MCF 10A (cell line): ENCODE data around the gene UBTF. TPM values are rescaled to one million over a fixed set of nuclear protein-coding genes. Genes with fewer than 3 reads are reported as not detected.
A peak's percentile ranks its signal among the peaks of the same experiment; 100 is the strongest.

Experiments
- BruUV-seq: library from RNA; stranded (reverse); fragments of 400-500 nt; replicated peaks from 2 replicates; lab custom pipeline; 2021; lab: Mats Ljungman, UMichigan
- CTCF ChIA-PET: fragments of 300-600 bp; sonication (Branson Sonifier 250); formaldehyde crosslinking; extraction: SDS; loops from one replicate; lab custom pipeline; 2021; ENCODE audit warnings: antibody characterized with exemption, inconsistent platforms; lab: Yijun Ruan, JAX
- POLR2A ChIA-PET: fragments of 300-600, 350-650 bp; sonication (Branson Sonifier 250); formaldehyde crosslinking; extraction: SDS; loops from one replicate; lab custom pipeline; 2020; ENCODE audit warnings: antibody characterized with exemption, inconsistent platforms; lab: Yijun Ruan, JAX
- DNase-seq: peaks from one replicate; pipeline ENCODE4 v3.0.0-alpha.2; 2018; ENCODE audit not compliant: unreplicated experiment
- H3K27ac Mint-ChIP-seq: one replicate; pipeline ENCODE4 v1.8.0; 2022; ENCODE audit warnings: mild to moderate bottlenecking, low read depth, mixed read lengths; ENCODE audit not compliant: unreplicated experiment
- H3K27me3 Mint-ChIP-seq: one replicate; pipeline ENCODE4 v1.8.0; 2022; ENCODE audit warnings: mixed read lengths; ENCODE audit not compliant: insufficient read depth, unreplicated experiment
- H3K36me3 Mint-ChIP-seq: one replicate; pipeline ENCODE4 v1.8.0; 2022; ENCODE audit warnings: mild to moderate bottlenecking, moderate library complexity, mixed read lengths; ENCODE audit not compliant: insufficient read depth, unreplicated experiment
- H3K4me1 Mint-ChIP-seq: one replicate; pipeline ENCODE4 v1.8.0; 2022; ENCODE audit warnings: mixed read lengths; ENCODE audit not compliant: insufficient read depth, unreplicated experiment
- H3K4me3 Mint-ChIP-seq: one replicate; pipeline ENCODE4 v1.8.0; 2022; ENCODE audit warnings: mild to moderate bottlenecking, moderate library complexity, mixed read lengths; ENCODE audit not compliant: unreplicated experiment
- H3K9me3 Mint-ChIP-seq: one replicate; pipeline ENCODE4 v1.8.0; 2022; ENCODE audit warnings: mixed read lengths; ENCODE audit not compliant: unreplicated experiment
- CTCF ChIP-seq: fragments of 200-600 bp; IDR thresholded peaks from one replicate; pipeline ENCODE4 v1.8.0; 2022; ENCODE audit warnings: antibody characterized with exemption, mild to moderate bottlenecking; ENCODE audit not compliant: unreplicated experiment
- intact Hi-C: fragments of 100-400 bp; cut with micrococcal nuclease; formaldehyde crosslinking; loops from 2 replicates; pipeline ENCODE4 v1.14.1; 2022
- total RNA-seq: library from RNA; stranded (reverse); gene quantifications from 2 replicates; pipeline ENCODE4 v1.2.3, GENCODE V29; 2022

Gene UBTF
- total RNA-seq, 1 experiment from 2014 or later, result 79.7 TPM

GRCh38 chr17:44220213-44221083 is 973 bp upstream of the UBTF start:
- Mint-ChIP-seq H3K4me1 (peaks cover 30% of the 10 kb centered on the region), H3K36me3 (peaks cover 29% of the 10 kb centered on the region), H3K9me3 (no peaks in the 10 kb centered on the region), H3K27me3 (no peaks in the 10 kb centered on the region), H3K27ac (peak overlapping the region; percentile 86), H3K4me3 (peak overlapping the region; percentile 98)
- BruUV-seq, result no TSS peak
- TF ChIP-seq CTCF, result no peak
- POLR2A ChIA-PET, result interaction anchor here (0.6 to 7.4 kb wide), 27 partner anchors 11 to 829 kb away, joined by 3 to 65 read pairs (median 5); partner anchors contain the start of genes ATXN7L3, GPATCH8, GRN and LSM12
- DNase-seq, result peak; percentile 42
- intact Hi-C loops, result loop anchor here (2.0 kb wide), 1 partner anchor 104 kb away; the partner anchor contains the start of gene SLC25A39
- CTCF ChIA-PET, result interaction anchor here (0.6 to 1.7 kb wide), 5 partner anchors 36 to 212 kb away, joined by 3 to 5 read pairs (median 3); partner anchors contain the start of gene SLC25A39

- Mint-ChIP-seq H3K4me1 (peaks cover 30% of the 10 kb centered on the region), H3K9me3 (no peaks in the 10 kb centered on the region), H3K27me3 (no peaks in the 10 kb centered on the region), H3K36me3 (peaks cover 42% of the 10 kb centered on the region), H3K4me3 (peak overlapping the region; percentile 76), H3K27ac (no peak overlapping the region)
- no TSS peak for BruUV-seq
- POLR2A ChIA-PET, result interaction anchor here (0.6 to 7.4 kb wide), 12 partner anchors 15 to 830 kb away, joined by 3 to 65 read pairs (median 4); partner anchors contain the start of genes ATXN7L3, GRN, SLC25A39 and TMUB2
- intact Hi-C loops, result no loop called here
- TF ChIP-seq CTCF, result peak; percentile 41
- DNase-seq, result peak; percentile 71
- CTCF ChIA-PET, result interaction anchor here (0.6 to 1.7 kb wide), 4 partner anchors 9 to 126 kb away, joined by 3 read pairs; no protein-coding TSS in a partner anchor
Measured at GRCh38 chr17:44219108-44219615, 313 bp downstream of the UBTF start.

DNA sequence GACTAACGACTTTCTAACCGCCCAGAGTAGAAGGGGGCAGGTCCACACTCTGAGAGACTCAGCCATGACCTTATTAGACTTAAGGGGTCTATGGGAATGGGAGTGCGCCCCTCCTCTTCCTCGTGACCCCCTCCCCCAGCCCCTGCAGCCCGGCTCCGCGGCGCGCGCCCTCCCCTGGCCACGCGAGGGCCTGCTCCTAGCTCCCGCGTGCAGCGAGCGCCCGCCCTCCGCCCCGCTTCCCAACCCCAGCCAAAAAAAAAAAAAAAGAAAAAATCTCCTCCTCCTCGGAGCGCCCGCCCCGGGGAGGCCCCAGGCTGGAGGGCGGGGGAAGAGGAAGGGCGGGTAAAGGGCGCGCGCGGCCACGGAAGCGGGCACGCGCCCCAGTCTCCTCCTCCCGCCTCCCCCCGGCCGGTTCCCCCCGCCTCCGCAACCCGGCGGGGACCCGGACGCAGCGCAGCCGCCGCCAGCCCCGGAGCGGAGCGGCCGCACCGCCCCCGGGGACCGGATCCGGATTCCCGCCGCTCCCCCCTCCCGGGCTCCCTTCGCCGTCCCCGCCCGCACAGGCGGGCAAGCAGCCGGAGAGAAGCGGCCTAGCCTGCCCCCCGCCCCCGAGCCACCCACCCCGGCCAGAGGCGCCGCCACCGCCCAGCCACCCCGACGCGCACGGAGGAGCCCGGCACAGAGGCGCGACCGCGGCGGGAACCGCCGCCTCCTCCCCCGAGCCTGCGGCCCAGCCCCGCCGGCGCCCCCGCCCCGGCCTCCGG is 949 bp downstream of the UBTF start:
- intact Hi-C loops, result loop anchor here (1.0 kb wide), 2 partner anchors 18 to 32 kb away; partner anchors contain the start of gene TMUB2
- CTCF ChIA-PET, result interaction anchor here (1.0 to 4.1 kb wide), 4 partner anchors 9 to 89 kb away, joined by 3 to 22 read pairs (median 3); no protein-coding TSS in a partner anchor
- H3K27ac Mint-ChIP-seq, result peak overlapping the region; percentile 87
- peaks cover 49% of the 10 kb centered on the region for H3K36me3 Mint-ChIP-seq
- peaks cover 26% of the 10 kb centered on the region for H3K4me1 Mint-ChIP-seq
- H3K9me3 Mint-ChIP-seq, result no peaks in the 10 kb centered on the region
- no peaks in the 10 kb centered on the region for H3K27me3 Mint-ChIP-seq
- DNase-seq, result peak; percentile 92
- BruUV-seq, result no TSS peak
- H3K4me3 Mint-ChIP-seq, result peak overlapping the region; percentile 76
- TF ChIP-seq CTCF, result peak; percentile 67
- POLR2A ChIA-PET, result interaction anchor here (0.6 to 7.4 kb wide), 12 partner anchors 11 to 201 kb away, joined by 3 to 65 read pairs (median 6); partner anchors contain the start of genes ATXN7L3, GRN, SLC25A39 and TMUB2
